Right lobe of liver (tissue), 6 donors: ENCODE results near the gene TOM1L2. TPM values are rescaled to one million over a fixed set of nuclear protein-coding genes. Genes with fewer than 3 reads are reported as not detected.

Experiments used
- ATAC-seq, 4 donors: fragments of 200-7000 bp; cut with Tn5 transposase; one replicate each; pipeline ENCODE4 v1.9.1; 2020; ENCODE audit warnings: mild to moderate bottlenecking in 4 of 4, moderate library complexity in 4 of 4
- DNase-seq, 3 donors: peaks; one replicate each; pipeline ENCODE4 v3.0.0-alpha.2; 2020
- H3K27ac ChIP-seq, 3 donors: fragments of 200-600 bp; one replicate each; pipeline ENCODE4 v1.8.0; 2022
- H3K27me3 ChIP-seq, 2 donors: fragments of 200-600 bp; one replicate each; pipeline ENCODE4 v1.8.0; 2022
- H3K36me3 ChIP-seq, 4 donors: fragments of 200-600 bp; sonication (generic) in 1 of 4; one replicate each; pipeline versions ENCODE4 v1.5.1 to v1.8.0; 2017 to 2022; ENCODE audit warnings: control low read depth in 1 of 4
- H3K4me1 ChIP-seq, 4 donors: fragments of 200-600 bp; sonication (generic) in 1 of 4; one replicate each; pipeline versions ENCODE4 v1.5.1 to v1.8.0; 2017 to 2022; ENCODE audit warnings: control low read depth in 1 of 4
- H3K4me3 ChIP-seq, 3 donors: fragments of 200-600 bp; one replicate each; pipeline ENCODE4 v1.8.0; 2022
- H3K9me3 ChIP-seq, 4 donors: fragments of 200-600 bp; sonication (generic) in 1 of 4; one replicate each; pipeline versions ENCODE4 v1.5.1 to v1.8.0; 2017 to 2022; ENCODE audit warnings: control low read depth in 1 of 4
- POLR2A ChIP-seq: fragments of 450-650 bp; IDR thresholded peaks from one replicate; pipeline ENCODE4 v1.6.1; 2017; ENCODE audit warnings: antibody characterized with exemption, mild to moderate bottlenecking
- WGBS: methylation state at CpG from one replicate; pipeline ENCODE4 v1.1.6; 2018; ENCODE audit warnings: low coverage, low lambda C conversion rate; ENCODE audit not compliant: insufficient coverage; ENCODE audit errors: missing lambda C conversion rate; 5-methylcytosine and 5-hydroxymethylcytosine counted together
- intact Hi-C, 2 donors: fragments of 100-400 bp; cut with DNase I; formaldehyde crosslinking; loops; one replicate each; pipeline versions ENCODE4 v1.11.2 to v1.14.1; 2022
- total RNA-seq, 6 experiments: library from RNA; depleted of rRNA in 2 of 6; stranded (reverse); fragments of >200 nt in 2 of 6; fragmentation: NEBNext Ultra II Directional in 3 of 6; extraction: Animal tissue kit (Norgen Biotek cat#: 25700) in 3 of 6; gene quantifications; one replicate each; pipeline versions ENCODE4 v1.1.0 to v1.2.4, GENCODE V29; 2016 to 2023
- TF ChIP-seq, protein P1 (sequence below), 4 donors: fragments of 200-600 bp in 3 of 4; fragments of 450-650 bp in 1 of 4; IDR thresholded peaks; one replicate each; pipeline versions ENCODE4 v1.5.1 to v1.8.0; 2016 to 2022; ENCODE audit warnings: antibody characterized with exemption in 4 of 4, mild to moderate bottlenecking in 2 of 4
- donor health status: DM: no; HTN: yes; CAD: no.
- donor health status: DM: no; HTN: no; CAD: no.
- donor health status: DM: no; HTN: no; CAD: no.
- donor health status: DM: no; HTN: yes; CAD: no.
- donor health status: DM: no; HTN: yes; CAD: no.

The TOM1L2 gene
- total RNA-seq, 6 experiments from 2014 or later, result 13.5 to 21.2 (median 16.0) TPM

DNA sequence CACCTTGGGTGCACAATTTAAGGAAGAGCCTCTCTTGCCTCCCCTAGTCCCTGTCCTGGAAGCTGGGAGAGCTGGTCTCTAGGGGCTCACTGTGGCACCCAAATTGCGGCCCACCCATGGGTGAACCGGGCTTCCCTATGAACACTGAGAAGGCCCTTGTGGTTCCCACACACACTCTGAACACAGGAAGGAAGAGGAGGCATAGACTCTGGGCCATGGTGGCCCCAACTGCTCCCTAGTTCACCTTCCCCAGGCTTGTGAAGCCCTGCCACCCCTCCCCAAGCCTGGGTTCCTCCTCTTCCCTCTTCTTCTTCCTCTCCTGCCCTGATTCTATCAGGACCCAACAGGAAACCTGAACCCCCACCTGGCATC is 145.9 kb downstream of the TOM1L2 start:
- no peak for DNase-seq
- ATAC-seq, result no peak
- no peaks in the 10 kb centered on the region for H3K9me3 ChIP-seq
- TF ChIP-seq, protein P1, sequence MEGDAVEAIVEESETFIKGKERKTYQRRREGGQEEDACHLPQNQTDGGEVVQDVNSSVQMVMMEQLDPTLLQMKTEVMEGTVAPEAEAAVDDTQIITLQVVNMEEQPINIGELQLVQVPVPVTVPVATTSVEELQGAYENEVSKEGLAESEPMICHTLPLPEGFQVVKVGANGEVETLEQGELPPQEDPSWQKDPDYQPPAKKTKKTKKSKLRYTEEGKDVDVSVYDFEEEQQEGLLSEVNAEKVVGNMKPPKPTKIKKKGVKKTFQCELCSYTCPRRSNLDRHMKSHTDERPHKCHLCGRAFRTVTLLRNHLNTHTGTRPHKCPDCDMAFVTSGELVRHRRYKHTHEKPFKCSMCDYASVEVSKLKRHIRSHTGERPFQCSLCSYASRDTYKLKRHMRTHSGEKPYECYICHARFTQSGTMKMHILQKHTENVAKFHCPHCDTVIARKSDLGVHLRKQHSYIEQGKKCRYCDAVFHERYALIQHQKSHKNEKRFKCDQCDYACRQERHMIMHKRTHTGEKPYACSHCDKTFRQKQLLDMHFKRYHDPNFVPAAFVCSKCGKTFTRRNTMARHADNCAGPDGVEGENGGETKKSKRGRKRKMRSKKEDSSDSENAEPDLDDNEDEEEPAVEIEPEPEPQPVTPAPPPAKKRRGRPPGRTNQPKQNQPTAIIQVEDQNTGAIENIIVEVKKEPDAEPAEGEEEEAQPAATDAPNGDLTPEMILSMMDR (IDR thresholded peaks at IDR 0.05), result no peak
- no peak for TF ChIP-seq POLR2A
- H3K27me3 ChIP-seq, result no peaks in the 10 kb centered on the region
- H3K36me3 ChIP-seq, result no peaks in the 10 kb centered on the region
- intact Hi-C loops, result no loop called here
- no peak overlapping the region for H3K4me3 ChIP-seq
- peak overlapping the region in 1 of 3 donors; percentile 86 for H3K27ac ChIP-seq
- no CpG with 5 or more reads among the region's 2 CpGs for WGBS
- peaks cover 0 to 78% (median 45%) of the 10 kb centered on the region in 4 donors for H3K4me1 ChIP-seq

DNA sequence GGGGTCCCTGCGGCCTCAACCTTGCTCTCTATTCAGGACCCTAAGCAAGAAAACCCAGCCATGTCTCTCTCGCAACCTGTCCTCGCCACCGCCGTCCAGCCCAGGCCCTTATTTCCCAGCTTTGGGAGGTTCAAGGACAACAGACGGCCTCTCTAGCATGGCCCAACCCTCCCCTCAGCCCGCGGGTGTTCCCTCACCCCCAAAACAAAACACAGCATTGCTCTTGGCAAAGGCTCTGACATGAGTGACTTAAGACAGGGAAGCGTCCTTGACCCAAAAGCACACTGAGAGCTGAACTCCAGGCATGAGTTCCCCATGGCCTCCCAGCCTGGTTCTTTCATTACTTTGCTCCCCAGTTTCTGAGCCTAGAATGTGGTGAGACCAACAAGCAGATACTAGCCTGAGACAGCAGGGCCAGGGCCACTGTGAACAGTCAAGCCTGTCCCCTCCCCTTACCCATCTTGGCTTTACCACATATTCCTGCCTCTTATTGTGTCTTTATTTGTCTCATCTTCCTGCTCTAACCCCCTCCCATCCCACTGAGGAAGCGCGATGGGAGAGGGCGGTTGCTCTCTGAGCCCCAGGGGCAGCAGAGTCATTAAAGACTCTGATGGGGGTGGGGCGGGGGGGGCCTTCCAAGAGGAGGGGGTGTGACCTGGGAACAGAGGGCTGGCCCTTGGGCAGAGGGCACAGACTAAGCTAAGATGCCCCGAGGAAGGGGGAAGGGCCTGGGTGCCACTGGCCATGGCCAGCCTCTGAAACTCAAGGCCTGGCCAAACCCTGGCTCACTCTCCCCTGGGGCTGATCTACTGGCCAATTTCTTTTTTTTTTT is 147.2 kb downstream of the TOM1L2 start:
- no peak overlapping the region for H3K4me3 ChIP-seq
- DNase-seq, result no peak
- ATAC-seq, result peak in 1 of 4 donors; percentile 11

DNA sequence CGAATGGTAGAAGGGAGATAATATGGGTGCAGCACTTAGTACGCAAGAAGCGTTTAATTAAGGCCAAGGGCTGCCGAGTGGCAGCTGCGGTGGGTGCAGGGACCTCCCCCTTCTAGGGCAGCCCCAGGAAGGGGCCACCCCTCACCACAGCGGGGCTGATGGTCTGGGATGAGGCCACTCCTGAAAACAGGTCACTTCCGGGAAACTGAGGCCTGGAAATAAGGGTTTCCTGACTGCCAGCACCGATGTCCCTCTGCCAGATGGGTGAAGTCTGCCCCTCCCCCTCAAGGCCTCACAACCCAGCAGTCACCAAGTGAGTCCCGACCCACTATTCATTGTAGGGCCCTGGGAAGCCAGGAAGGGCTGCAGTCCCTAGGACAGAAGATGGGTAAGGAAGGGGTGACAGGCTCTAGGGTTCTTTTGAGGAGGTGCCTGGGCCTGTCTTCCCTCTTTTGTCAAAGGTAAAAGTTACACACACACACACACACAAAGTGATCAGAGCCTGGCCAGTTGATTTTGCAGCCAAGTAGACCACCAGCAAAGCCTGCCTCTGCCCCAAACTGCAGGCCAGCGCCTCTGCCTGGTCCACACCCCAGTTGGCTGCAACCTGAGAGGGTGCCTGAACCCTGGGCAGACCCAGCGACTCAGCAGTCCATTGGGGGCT is 147.9 kb downstream of the TOM1L2 start:
- H3K9me3 ChIP-seq, result no peaks in the 10 kb centered on the region
- TF ChIP-seq, protein P1 (IDR thresholded peaks at IDR 0.05), result no peak
- no peak for TF ChIP-seq POLR2A
- peak overlapping the region; percentile 15 to 39 (median 33) for H3K4me3 ChIP-seq
- DNase-seq, result no peak
- 3% methylated on average over 6 of the region's 11 CpGs for WGBS
- ATAC-seq, result no peak
- intact Hi-C loops, result no loop called here
- peak overlapping the region; percentile 41 to 86 (median 84) for H3K27ac ChIP-seq
- H3K36me3 ChIP-seq, result peaks cover 0 to 9% (median 3%) of the 10 kb centered on the region in 4 donors
- H3K4me1 ChIP-seq, result peaks cover 0 to 78% (median 40%) of the 10 kb centered on the region in 4 donors
- no peaks in the 10 kb centered on the region for H3K27me3 ChIP-seq

More for the DNA sequence above, 147.2 kb downstream of the TOM1L2 start:
- Histone ChIP-seq H3K36me3 (peaks cover 0 to 4% (median 0%) of the 10 kb centered on the region in 4 donors), H3K27me3 (no peaks in the 10 kb centered on the region), H3K27ac (peak overlapping the region; percentile 41 to 86 (median 84)), H3K9me3 (no peaks in the 10 kb centered on the region), H3K4me1 (peaks cover 0 to 78% (median 40%) of the 10 kb centered on the region in 4 donors)
- TF ChIP-seq POLR2A, result no peak
- TF ChIP-seq, protein P1 (IDR thresholded peaks at IDR 0.05), result no peak
- intact Hi-C loops, result no loop called here
- 34% methylated on average over 9 of the region's 14 CpGs for WGBS

DNA sequence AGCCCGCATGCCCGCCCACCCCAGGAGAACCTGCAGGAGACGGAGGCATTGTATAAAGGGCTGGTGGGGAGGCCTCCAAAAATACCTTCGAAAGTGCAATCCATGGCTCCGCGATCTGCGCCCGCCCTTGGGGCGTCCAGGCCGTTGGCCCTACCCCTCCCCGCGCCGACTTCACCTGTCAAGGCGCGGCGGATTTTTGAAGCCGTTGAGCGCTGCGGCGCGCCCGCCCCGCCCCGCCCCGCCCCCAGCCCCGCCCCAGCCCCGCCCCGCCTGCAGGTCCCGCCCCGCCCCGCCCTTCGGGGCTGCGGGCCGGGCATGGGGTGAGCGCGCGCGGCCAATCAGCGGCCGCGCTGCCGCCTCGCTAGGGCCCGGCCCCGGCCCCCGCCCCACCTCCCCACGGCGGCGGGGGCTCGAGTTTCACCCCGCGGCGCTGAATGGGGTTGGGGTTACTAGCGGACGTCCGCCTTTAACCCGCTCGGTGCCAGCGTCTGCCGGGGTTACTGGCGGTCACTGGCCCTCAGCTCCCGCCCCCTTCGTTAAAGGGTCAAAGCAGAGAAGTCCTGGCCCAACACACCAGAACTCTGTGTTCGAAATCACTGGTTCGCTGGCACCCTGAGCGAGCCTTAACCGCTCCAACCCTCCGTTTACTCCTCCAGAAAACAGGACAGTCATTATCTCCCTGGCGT is 148.6 kb downstream of the TOM1L2 start:
- ATAC-seq (peak; percentile 63 to 83 (median 74)), DNase-seq (peak; percentile 91 to 95 (median 95))
- Histone ChIP-seq H3K4me1 (peaks cover under 1 to 80% (median 42%) of the 10 kb centered on the region in 4 donors), H3K27ac (peak overlapping the region; percentile 52 to 86 (median 84)), H3K9me3 (no peaks in the 10 kb centered on the region), H3K36me3 (peaks cover 0 to 16% (median 9%) of the 10 kb centered on the region in 4 donors), H3K4me3 (peak overlapping the region; percentile 44 to 75 (median 70)), H3K27me3 (no peaks in the 10 kb centered on the region)
- intact Hi-C loops, result no loop called here
- TF ChIP-seq, protein P1 (IDR thresholded peaks at IDR 0.05), result no peak
- peak; percentile 64 for TF ChIP-seq POLR2A
- WGBS, result under 1% methylated on average over 14 of the region's 69 CpGs
